Ascending aorta (tissue), 2 donors: Measurements from ENCODE around the gene ARL5C. TPM values are rescaled to one million over a fixed set of nuclear protein-coding genes. Genes with fewer than 3 reads are reported as not detected.

Experiments
- DNase-seq, 2 donors: peaks; one replicate each; pipeline ENCODE4 v3.0.0-alpha.2; 2019; ENCODE audit warnings: low spot score in 2 of 2
- H3K27ac ChIP-seq, 2 donors: fragments of 200-600 bp; sonication (generic); one replicate each; pipeline ENCODE4 v1.5.1; 2016 to 2017; ENCODE audit warnings: mild to moderate bottlenecking in 1 of 2
- H3K27me3 ChIP-seq: fragments of 200-600 bp; sonication (generic); one replicate; pipeline ENCODE4 v1.5.1; 2017
- H3K36me3 ChIP-seq, 2 donors: fragments of 200-600 bp; sonication (generic); one replicate each; pipeline ENCODE4 v1.5.1; 2016
- H3K4me1 ChIP-seq, 2 donors: fragments of 200-600 bp; sonication (generic); one replicate each; pipeline ENCODE4 v1.5.1; 2016 to 2017; ENCODE audit warnings: mild to moderate bottlenecking in 1 of 2
- H3K4me3 ChIP-seq, 2 donors: fragments of 200-600 bp; sonication (generic); one replicate each; pipeline ENCODE4 v1.5.1; 2016 to 2017; ENCODE audit warnings: mild to moderate bottlenecking in 1 of 2
- H3K9me3 ChIP-seq, 2 donors: fragments of 200-600 bp; sonication (generic); one replicate each; pipeline ENCODE4 v1.5.1; 2016
- CTCF ChIP-seq, 3 experiments: fragments of 200-600 bp in 2 of 3; fragments of 450-650 bp in 1 of 3; sonication (generic) in 2 of 3; IDR thresholded peaks; one replicate each; pipeline ENCODE4 v1.5.1; 2016 to 2019; ENCODE audit warnings: antibody characterized with exemption in 3 of 3, mild to moderate bottlenecking in 1 of 3, moderate library complexity in 1 of 3
- intact Hi-C: fragments of 100-400 bp; cut with DNase I; formaldehyde crosslinking; loops from one replicate; pipeline ENCODE4 v1.15.1; 2023
- total RNA-seq: library from RNA; depleted of rRNA; stranded (reverse); fragments of >200 nt; gene quantifications from one replicate; pipeline ENCODE4 v1.1.0, GENCODE V29; 2016

ARL5C gene
- total RNA-seq = not detected

- Histone ChIP-seq H3K9me3 (no peaks in the 10 kb centered on the region), H3K27me3 (no peaks in the 10 kb centered on the region), H3K4me1 (peaks cover 7 to 10% of the 10 kb centered on the region in 2 donors), H3K4me3 (peak within 1 kb of the TSS; percentile 56 to 66), H3K36me3 (no peaks in the 10 kb centered on the region), H3K27ac (peak within 1 kb of the TSS; percentile 11 to 31)
- DNase-seq = no peak
- no peak for TF ChIP-seq CTCF (IDR thresholded peaks at IDR 0.05)
- intact Hi-C loops = loop anchor here (2.0 to 5.0 kb wide), 2 partner anchors 29 to 66 kb away; no protein-coding TSS in a partner anchor
These were observed at the start of gene ARL5C for GRCh38 chr17:39165841-39166349. Gene ARL5C, minus strand, starts transcription at chr17:39166161. Its CDS starts 401 bp downstream, at chr17:39165760.

GRCh38 chr17:39213852-39214251 is 47.9 kb upstream of the ARL5C start:
- no peaks in the 10 kb centered on the region for H3K9me3 ChIP-seq
- peak overlapping the region in 1 of 2 donors; percentile 94 for H3K27ac ChIP-seq
- H3K4me1 ChIP-seq = peaks cover 10 to 37% of the 10 kb centered on the region in 2 donors
- intact Hi-C loops = no loop called here
- no peak for DNase-seq
- H3K27me3 ChIP-seq = no peaks in the 10 kb centered on the region
- peaks cover 0 to 4% of the 10 kb centered on the region in 2 donors for H3K36me3 ChIP-seq
- TF ChIP-seq CTCF (IDR thresholded peaks at IDR 0.05) = no peak
- H3K4me3 ChIP-seq = no peak overlapping the region

GRCh38 chr17:39212841-39213480 is 47.0 kb upstream of the ARL5C start:
- no peak for DNase-seq
- no peaks in the 10 kb centered on the region for H3K27me3 ChIP-seq
- TF ChIP-seq CTCF (IDR thresholded peaks at IDR 0.05) = no peak
- no peak overlapping the region for H3K4me3 ChIP-seq
- H3K9me3 ChIP-seq = no peaks in the 10 kb centered on the region
- H3K4me1 ChIP-seq = peaks cover 16 to 38% of the 10 kb centered on the region in 2 donors
- peak overlapping the region; percentile 54 to 94 for H3K27ac ChIP-seq
- peaks cover 0 to 4% of the 10 kb centered on the region in 2 donors for H3K36me3 ChIP-seq
- intact Hi-C loops = no loop called here

- peaks cover 0 to 4% of the 10 kb centered on the region in 2 donors for H3K36me3 ChIP-seq
- peak overlapping the region; percentile 54 to 94 for H3K27ac ChIP-seq
- H3K4me1 ChIP-seq = peaks cover 16 to 32% of the 10 kb centered on the region in 2 donors
- TF ChIP-seq CTCF (IDR thresholded peaks at IDR 0.05) = no peak
- no peaks in the 10 kb centered on the region for H3K27me3 ChIP-seq
- intact Hi-C loops = no loop called here
- DNase-seq = no peak
- no peak overlapping the region for H3K4me3 ChIP-seq
- H3K9me3 ChIP-seq = no peaks in the 10 kb centered on the region
These were observed 46.3 kb upstream of the ARL5C start for GRCh38 chr17:39212195-39212810.

- Histone ChIP-seq H3K27ac (peak overlapping the region; percentile 82 to 94), H3K4me3 (peak overlapping the region; percentile 32 to 68), H3K9me3 (no peaks in the 10 kb centered on the region), H3K27me3 (no peaks in the 10 kb centered on the region), H3K4me1 (peaks cover 16 to 30% of the 10 kb centered on the region in 2 donors), H3K36me3 (peaks cover 2% of the 10 kb centered on the region in 2 donors)
- no peak for DNase-seq
- intact Hi-C loops = no loop called here
- TF ChIP-seq CTCF (IDR thresholded peaks at IDR 0.05) = no peak
These were observed 44.1 kb upstream of the ARL5C start for GRCh38 chr17:39210093-39210434.
